Cerebellar cortex (tissue), 1 donor: Measurements from ENCODE around the gene DNM3.

Experiments used
- DNase-seq: peaks from one replicate; pipeline ENCODE4 v3.0.0-alpha.2; 2015; ENCODE audit warnings: low spot score

DNM3 gene

GRCh38 chr1:172328266-172328665 lies 487.0 kb downstream of the DNM3 start:
- no peak for DNase-seq

GRCh38 chr1:172332230-172332629 lies 490.9 kb downstream of the DNM3 start:
- DNase-seq, result no peak

- no peak for DNase-seq
These were observed 494.1 kb downstream of the DNM3 start for GRCh38 chr1:172335377-172335776.

- no peak for DNase-seq
These were observed 497.0 kb downstream of the DNM3 start for GRCh38 chr1:172338295-172338735.

- DNase-seq, result no peak
These were observed 498.5 kb downstream of the DNM3 start for GRCh38 chr1:172339842-172340241.

- DNase-seq, result no peak
These were observed 499.2 kb downstream of the DNM3 start for GRCh38 chr1:172340520-172340919.

- DNase-seq, result no peak
These were observed 500.4 kb downstream of the DNM3 start for GRCh38 chr1:172341697-172342096.

- no peak for DNase-seq
These were observed 501.4 kb downstream of the DNM3 start for GRCh38 chr1:172342584-172343239.

- DNase-seq, result no peak
These were observed 502.2 kb downstream of the DNM3 start for GRCh38 chr1:172343240-172344160.

- no peak for DNase-seq
These were observed 503.1 kb downstream of the DNM3 start for GRCh38 chr1:172344444-172344843.

- DNase-seq, result no peak
These were observed 503.8 kb downstream of the DNM3 start for GRCh38 chr1:172345077-172345476.

- no peak for DNase-seq
These were observed 506.1 kb downstream of the DNM3 start for GRCh38 chr1:172347416-172347815.

GRCh38 chr1:172350856-172351255 lies 509.6 kb downstream of the DNM3 start:
- no peak for DNase-seq

GRCh38 chr1:172351346-172351745 lies 510.0 kb downstream of the DNM3 start:
- no peak for DNase-seq

GRCh38 chr1:172351754-172352161 lies 510.5 kb downstream of the DNM3 start:
- DNase-seq, result peak; percentile 39

- DNase-seq, result no peak
These were observed 511.1 kb downstream of the DNM3 start for GRCh38 chr1:172352435-172352834.

GRCh38 chr1:172354291-172355274 lies 513.3 kb downstream of the DNM3 start:
- DNase-seq, result no peak

GRCh38 chr1:172356620-172357019 lies 515.3 kb downstream of the DNM3 start:
- DNase-seq, result peak; percentile 65

GRCh38 chr1:172357753-172358385 lies 516.6 kb downstream of the DNM3 start:
- peak; percentile 59 for DNase-seq

- peak; percentile 83 for DNase-seq
These were observed 518.2 kb downstream of the DNM3 start for GRCh38 chr1:172359491-172359999.

GRCh38 chr1:172360511-172360910 lies 519.2 kb downstream of the DNM3 start:
- peak; percentile 84 for DNase-seq
